Activated CD4-positive, alpha-beta T cell treated with anti-CD3 and anti-CD28 coated beads for 4 hours (primary cell): ENCODE results near the gene PRDM2.
"Not testable (repeated sequence)": the region's sequence is repeated elsewhere in the genome, so short reads cannot be mapped to it uniquely, and the experiment has no call there.

Experiments used
- DNase-seq, 2 donors: peaks; one replicate each; pipeline ENCODE4 v3.0.0-alpha.2; 2020

Gene PRDM2

GRCh38 chr1:13701271-13701640 lies 1.3 kb downstream of the PRDM2 start:
- DNase-seq = no peak

- peak; percentile 50 to 60 for DNase-seq
Measured at GRCh38 chr1:13702425-13703127, 2.6 kb downstream of the PRDM2 start.

DNA sequence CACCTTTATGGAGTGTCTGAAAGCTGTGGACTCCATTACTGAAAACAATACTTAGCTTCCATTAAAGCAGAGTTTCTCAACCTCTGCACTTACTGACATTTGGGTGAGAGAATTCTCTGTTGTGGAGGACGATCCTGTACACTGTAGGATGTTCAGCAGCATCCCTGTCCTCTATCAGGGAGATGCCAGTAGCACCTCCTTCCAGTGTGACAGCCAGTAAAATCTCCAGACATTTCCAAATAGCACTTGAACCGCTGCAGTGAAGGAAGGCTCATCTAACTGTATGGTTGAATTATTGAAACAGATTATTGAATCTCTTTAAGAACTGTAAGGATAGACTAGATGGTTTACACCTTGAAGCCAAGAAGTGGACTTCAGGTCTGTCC lies 3.1 kb downstream of the PRDM2 start:
- DNase-seq = no peak

DNA sequence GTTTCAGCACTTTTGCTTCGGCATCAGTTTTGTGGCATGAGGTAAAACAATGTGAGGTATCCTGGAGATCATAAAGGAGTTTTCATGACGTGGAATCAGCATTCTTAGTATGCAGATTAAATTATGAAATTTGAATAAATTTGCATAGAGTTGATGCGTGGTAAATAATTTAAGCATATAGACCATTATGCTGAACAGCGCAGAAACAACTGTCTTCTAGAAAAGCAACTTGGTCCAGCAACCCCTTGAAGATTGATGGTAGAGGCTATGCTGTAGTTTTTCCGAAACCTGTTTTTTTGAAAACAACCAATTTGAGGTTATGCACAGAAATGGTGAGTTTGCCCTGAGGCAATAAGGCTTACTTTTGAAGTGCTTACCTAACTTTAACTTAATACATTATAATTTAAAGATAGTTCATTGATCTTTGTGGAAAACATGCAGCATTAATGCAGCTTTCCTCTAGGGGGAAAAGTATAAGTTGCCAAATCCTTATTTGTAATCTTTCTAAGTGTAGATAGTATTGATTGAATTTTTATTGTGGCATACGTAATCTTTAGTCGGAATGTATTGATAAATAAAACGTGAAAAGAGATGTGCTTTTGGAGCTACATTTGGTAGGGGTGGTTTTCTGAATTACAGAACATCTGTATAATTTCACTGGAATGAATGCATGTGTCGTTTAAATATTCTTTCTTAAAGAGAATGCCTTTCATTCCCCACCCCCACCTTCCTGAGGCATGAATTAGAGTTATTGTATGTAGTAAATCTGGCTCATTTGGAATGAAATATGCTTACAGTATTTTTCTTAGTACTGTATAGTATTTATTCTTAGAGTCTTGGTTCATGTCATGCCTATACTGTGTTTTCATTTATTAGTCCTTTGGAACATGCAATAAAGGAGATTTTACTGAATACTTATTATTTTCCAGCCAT lies 3.8 kb downstream of the PRDM2 start:
- DNase-seq = no peak

DNA sequence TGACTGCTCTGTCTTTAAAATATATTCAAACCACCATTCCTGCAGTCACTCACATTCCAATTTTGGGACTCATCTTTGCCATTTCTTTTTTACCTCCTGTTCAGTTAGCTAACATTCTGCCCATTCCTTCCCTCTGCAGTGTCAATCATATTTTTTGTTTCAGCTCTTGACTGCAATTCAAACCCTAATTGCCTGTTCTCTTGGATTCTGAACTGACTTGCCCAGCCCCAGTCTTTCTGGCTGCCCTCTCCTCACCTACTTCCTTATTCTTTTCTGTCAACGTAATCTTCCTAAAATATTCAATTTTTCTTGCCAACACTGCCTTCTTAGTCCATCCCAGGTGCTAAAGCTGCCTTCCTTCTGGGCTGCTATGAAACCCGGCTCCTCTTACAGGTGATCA lies 6.1 kb downstream of the PRDM2 start:
- DNase-seq = no peak

GRCh38 chr1:13707164-13707563 lies 7.2 kb downstream of the PRDM2 start:
- no peak for DNase-seq

GRCh38 chr1:13708380-13708982 lies 8.5 kb downstream of the PRDM2 start:
- DNase-seq = no peak

- no peak for DNase-seq
Measured at GRCh38 chr1:13710086-13710485, 10.1 kb downstream of the PRDM2 start.

GRCh38 chr1:13714851-13715250 lies 14.9 kb downstream of the PRDM2 start:
- DNase-seq = no peak

DNA sequence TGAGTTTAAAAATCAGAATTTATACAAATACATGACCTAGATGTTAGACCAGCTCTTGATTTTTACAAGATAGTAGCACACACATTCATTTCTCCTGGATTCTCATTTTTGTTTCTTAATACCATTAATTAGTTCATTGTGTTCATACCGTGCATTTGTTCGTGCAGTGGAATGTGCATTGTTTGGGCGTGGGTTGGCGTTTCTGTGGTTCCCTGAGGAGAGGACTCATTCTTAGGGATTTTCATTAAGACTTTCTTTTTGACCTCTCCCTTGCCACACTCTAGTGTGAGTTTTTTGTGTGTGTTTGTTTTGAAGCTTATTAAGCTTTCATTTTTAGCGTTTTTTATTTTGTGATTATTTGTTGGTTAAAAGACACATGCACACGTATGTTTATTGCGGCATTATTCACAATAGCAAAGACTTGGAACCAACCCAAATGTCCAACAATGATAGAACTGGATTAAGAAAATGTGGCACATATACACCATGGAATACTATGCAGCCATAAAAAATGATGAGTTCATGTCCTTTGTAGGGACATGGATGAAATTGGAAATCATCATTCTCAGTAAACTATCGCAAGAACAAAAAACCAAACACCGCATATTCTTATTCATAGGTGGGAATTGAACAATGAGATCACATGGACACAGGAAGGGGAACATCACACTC lies 15.8 kb downstream of the PRDM2 start:
- DNase-seq = not testable (repeated sequence)

GRCh38 chr1:13722808-13723360 lies 22.9 kb downstream of the PRDM2 start:
- no peak for DNase-seq

GRCh38 chr1:13723810-13724209 lies 23.8 kb downstream of the PRDM2 start:
- DNase-seq = no peak

DNA sequence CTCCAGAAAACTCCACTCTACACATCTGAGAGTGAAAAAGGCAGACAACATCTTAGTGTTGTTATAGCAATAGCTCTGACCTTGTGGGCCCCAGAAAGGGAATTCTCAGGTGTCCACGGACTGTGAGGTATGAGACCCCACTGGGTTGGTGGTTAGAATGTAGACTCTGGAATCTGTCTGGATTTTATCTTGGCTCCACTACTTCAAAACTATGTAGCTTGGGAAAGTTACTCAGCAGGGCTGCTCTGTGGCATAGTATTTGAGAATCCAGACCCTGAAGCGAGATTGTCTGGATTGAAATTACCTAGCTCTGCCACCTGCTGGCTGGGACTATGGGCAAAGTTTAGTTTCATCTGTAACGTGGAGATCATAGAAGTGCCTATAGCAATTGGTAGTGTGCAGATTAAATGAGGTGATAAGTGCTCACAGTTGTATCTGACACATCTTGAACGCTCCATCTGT lies 25.8 kb downstream of the PRDM2 start:
- peak; percentile 46 to 62 for DNase-seq

DNA sequence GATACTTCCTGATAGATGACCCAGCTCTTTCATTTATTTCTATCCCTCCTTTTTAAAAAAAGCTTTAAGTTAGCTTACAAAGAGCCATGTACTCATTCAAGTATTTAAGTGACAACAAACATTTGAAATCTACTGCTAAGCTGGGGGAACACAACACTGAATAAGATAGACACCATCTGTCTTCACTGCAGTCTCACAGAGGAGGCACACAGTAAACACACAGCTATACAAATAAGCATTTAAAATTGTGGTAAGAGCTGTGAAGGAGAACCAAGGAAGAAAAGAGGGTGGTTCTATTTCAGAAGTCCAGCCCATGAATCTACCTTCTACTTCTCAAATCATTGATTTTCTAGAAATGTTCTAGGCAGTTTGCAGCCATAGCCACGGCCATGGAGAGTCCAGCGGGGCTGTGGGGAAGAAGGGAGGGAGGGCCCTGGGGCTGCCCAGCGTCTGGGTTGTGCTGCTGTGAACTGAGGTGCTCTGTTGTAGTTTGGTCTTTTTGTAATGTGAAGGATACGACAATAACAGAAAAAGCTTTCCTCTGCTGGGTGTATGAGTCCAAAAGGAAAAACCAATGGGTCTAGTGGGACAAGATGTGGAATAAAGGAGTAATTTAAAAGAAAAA lies 28.2 kb downstream of the PRDM2 start:
- DNase-seq = no peak

DNA sequence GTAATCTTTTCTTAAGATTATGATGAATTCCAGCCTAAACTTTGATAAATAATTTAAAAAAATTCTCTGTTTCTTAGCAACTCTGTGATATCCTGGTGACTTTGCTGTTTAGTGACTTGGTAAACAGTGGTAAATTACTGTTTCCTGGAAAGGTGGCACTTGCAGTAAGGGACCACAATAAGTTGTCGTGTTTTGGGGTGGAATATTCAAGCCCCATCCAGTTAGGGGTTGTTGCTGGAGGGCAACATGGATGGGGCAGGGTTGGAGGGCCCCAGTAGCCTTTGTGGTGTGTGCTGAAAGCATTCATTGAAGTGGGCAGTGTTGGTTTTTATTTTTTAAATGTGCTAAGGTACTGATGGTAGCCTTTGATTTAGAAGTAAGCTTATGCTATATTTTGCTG lies 30.3 kb downstream of the PRDM2 start:
- no peak for DNase-seq

DNA sequence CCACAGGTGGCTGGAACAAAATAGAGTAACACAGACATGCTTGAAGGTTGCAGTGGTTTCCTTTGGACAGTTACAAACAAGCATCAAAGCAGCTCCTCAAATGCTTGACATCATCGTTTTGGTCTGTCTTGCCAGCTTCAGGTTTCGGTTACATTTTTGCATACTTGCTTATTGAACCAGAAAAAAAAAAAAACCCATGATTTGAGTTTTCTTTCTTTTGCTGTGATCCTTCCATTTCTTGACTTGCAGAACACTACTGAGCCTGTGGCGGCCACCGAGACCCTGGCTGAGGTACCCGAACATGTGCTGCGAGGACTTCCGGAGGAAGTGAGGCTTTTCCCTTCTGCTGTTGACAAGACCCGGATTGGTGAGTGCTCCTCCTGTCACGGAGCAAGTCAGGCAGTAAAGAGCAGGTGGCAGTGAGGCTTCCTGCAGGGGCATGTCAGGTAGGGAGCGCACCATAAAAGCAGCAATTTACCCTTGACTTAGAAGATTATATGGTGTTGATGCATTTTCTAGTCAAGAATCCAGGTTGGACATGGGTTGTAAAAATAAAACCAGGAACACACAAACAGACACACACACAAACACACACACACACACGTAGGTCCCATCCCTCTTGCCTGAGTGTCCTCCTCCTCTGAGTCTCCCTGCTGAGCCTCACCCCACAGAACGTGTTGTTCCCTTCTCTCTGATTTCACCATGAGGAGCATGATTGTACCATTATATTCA lies 30.9 kb downstream of the PRDM2 start:
- peak; percentile 69 to 74 for DNase-seq

DNA sequence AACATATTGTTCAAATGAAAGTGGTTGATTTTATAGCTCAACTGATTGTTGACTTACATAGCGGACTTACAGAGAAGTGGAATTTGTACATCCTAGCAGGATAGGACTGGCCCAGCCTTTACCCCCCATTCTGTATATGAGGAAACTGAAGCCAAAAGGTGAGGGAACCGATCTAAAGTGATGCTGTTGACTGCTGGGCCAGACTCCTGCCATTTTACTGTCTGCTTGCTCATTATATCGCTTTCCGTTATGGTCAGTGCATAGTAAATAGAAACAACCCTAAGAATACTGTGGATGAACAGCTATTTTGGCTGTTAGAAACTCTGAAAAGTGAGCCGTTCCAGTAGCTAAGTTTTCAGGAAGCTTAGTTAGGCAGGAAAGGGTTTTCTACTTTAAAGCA lies 31.9 kb downstream of the PRDM2 start:
- no peak for DNase-seq

- DNase-seq = peak; percentile 8 to 12
Measured at GRCh38 chr1:13732971-13733667, 33.1 kb downstream of the PRDM2 start.

GRCh38 chr1:13733711-13734110 lies 33.7 kb downstream of the PRDM2 start:
- no peak for DNase-seq

- DNase-seq = no peak
Measured at GRCh38 chr1:13735168-13735930, 35.4 kb downstream of the PRDM2 start.
